Peyer's patch (tissue), 4 donors: ENCODE measurements around the gene RAC3. TPM values are rescaled to one million over a fixed set of nuclear protein-coding genes. Genes with fewer than 3 reads are reported as not detected.

Source experiments
- DNase-seq, 3 donors: peaks; one replicate each; pipeline ENCODE4 v3.0.0-alpha.2; 2017 to 2019
- H3K27ac ChIP-seq, 4 donors: fragments of 200-600 bp; sonication (generic); one replicate each; pipeline ENCODE4 v1.5.1; 2016 to 2019
- H3K27me3 ChIP-seq, 2 donors: fragments of 200-600 bp; sonication (generic); one replicate each; pipeline ENCODE4 v1.5.1; 2019
- H3K36me3 ChIP-seq, 3 donors: fragments of 200-600 bp; sonication (generic); one replicate each; pipeline ENCODE4 v1.5.1; 2016 to 2019
- H3K4me1 ChIP-seq, 4 donors: fragments of 200-600 bp; sonication (generic); one replicate each; pipeline ENCODE4 v1.5.1; 2016 to 2019
- H3K4me3 ChIP-seq, 4 donors: fragments of 200-600 bp; sonication (generic); 1 replicate in 3 of 4; 2 replicates in 1 of 4; pipeline ENCODE4 v1.5.1; 2016 to 2019; ENCODE audit warnings: mild to moderate bottlenecking in 1 of 4
- H3K9me3 ChIP-seq, 4 donors: fragments of 200-600 bp; sonication (generic); one replicate each; pipeline ENCODE4 v1.5.1; 2016 to 2019; ENCODE audit warnings: mild to moderate bottlenecking in 1 of 4
- CTCF ChIP-seq, 6 experiments: fragments of 450-650 bp in 4 of 6; fragments of 200-600 bp in 2 of 6; sonication (generic) in 1 of 6; IDR thresholded peaks; one replicate each; pipeline ENCODE4 v1.5.1; 2017 to 2019; ENCODE audit warnings: antibody characterized with exemption in 6 of 6, mild to moderate bottlenecking in 3 of 6, moderate library complexity in 1 of 6
- POLR2A ChIP-seq, 2 donors: fragments of 450-650 bp; IDR thresholded peaks; one replicate each; pipeline ENCODE4 v1.5.1; 2017; ENCODE audit warnings: antibody characterized with exemption in 2 of 2, mild to moderate bottlenecking in 2 of 2, moderate library complexity in 2 of 2
- total RNA-seq, 4 donors: library from RNA; depleted of rRNA; stranded (reverse); fragments of >200 nt; gene quantifications; one replicate each; pipeline ENCODE4 v1.1.0, GENCODE V29; 2016

Gene RAC3
- total RNA-seq, 4 donors from 2014 or later, result 4.6 to 20.6 (median 9.8) TPM

- H3K9me3 ChIP-seq, result no peaks in the 10 kb centered on the region
- H3K27ac ChIP-seq, result no peak overlapping the region
- H3K4me3 ChIP-seq, result no peak overlapping the region
- no peaks in the 10 kb centered on the region for H3K36me3 ChIP-seq
- no peaks in the 10 kb centered on the region for H3K27me3 ChIP-seq
- TF ChIP-seq POLR2A (IDR thresholded peaks at IDR 0.05), result no peak
- no peak for TF ChIP-seq CTCF (IDR thresholded peaks at IDR 0.05)
- DNase-seq, result no peak
- H3K4me1 ChIP-seq, result peaks cover 0 to 17% (median 12%) of the 10 kb centered on the region in 4 donors
These were observed 8.3 kb downstream of the RAC3 start for GRCh38 chr17:82039695-82040299.

GRCh38 chr17:82041144-82041814 is 9.8 kb downstream of the RAC3 start:
- no peak overlapping the region for H3K4me3 ChIP-seq

GRCh38 chr17:82042649-82043048 is 11.2 kb downstream of the RAC3 start:
- no peak for DNase-seq
- H3K27me3 ChIP-seq, result no peaks in the 10 kb centered on the region
- no peak overlapping the region for H3K27ac ChIP-seq
- no peak overlapping the region for H3K4me3 ChIP-seq
- H3K9me3 ChIP-seq, result no peaks in the 10 kb centered on the region
- H3K36me3 ChIP-seq, result peaks cover 0 to 5% (median 0%) of the 10 kb centered on the region in 3 donors
- TF ChIP-seq POLR2A (IDR thresholded peaks at IDR 0.05) (no peak), CTCF (IDR thresholded peaks at IDR 0.05) (no peak)
- peaks cover 0 to 3% (median 2%) of the 10 kb centered on the region in 4 donors for H3K4me1 ChIP-seq

More at GRCh38 chr17:82041144-82041814, 9.8 kb downstream of the RAC3 start:
- H3K27ac ChIP-seq, result no peak overlapping the region
- H3K27me3 ChIP-seq, result no peaks in the 10 kb centered on the region
- no peaks in the 10 kb centered on the region for H3K36me3 ChIP-seq
- TF ChIP-seq CTCF (IDR thresholded peaks at IDR 0.05), result no peak
- no peak for TF ChIP-seq POLR2A (IDR thresholded peaks at IDR 0.05)
- no peak for DNase-seq
- peaks cover 0 to 10% (median 9%) of the 10 kb centered on the region in 4 donors for H3K4me1 ChIP-seq
- no peaks in the 10 kb centered on the region for H3K9me3 ChIP-seq

GRCh38 chr17:82043507-82043906 is 12.0 kb downstream of the RAC3 start:
- Histone ChIP-seq H3K9me3 (no peaks in the 10 kb centered on the region), H3K27ac (no peak overlapping the region), H3K4me3 (no peak overlapping the region), H3K4me1 (no peaks in the 10 kb centered on the region), H3K36me3 (peaks cover 0 to 12% (median 0%) of the 10 kb centered on the region in 3 donors), H3K27me3 (no peaks in the 10 kb centered on the region)
- no peak for TF ChIP-seq CTCF (IDR thresholded peaks at IDR 0.05)
- no peak for TF ChIP-seq POLR2A (IDR thresholded peaks at IDR 0.05)
- DNase-seq, result no peak

GRCh38 chr17:82045936-82046484 is 14.5 kb downstream of the RAC3 start:
- H3K27ac ChIP-seq, result no peak overlapping the region
- no peak overlapping the region for H3K4me3 ChIP-seq
- DNase-seq, result no peak
- peaks cover 0 to 11% (median 8%) of the 10 kb centered on the region in 4 donors for H3K4me1 ChIP-seq
- TF ChIP-seq POLR2A (IDR thresholded peaks at IDR 0.05), result no peak
- TF ChIP-seq CTCF (IDR thresholded peaks at IDR 0.05), result no peak
- peaks cover 0 to 31% (median 0%) of the 10 kb centered on the region in 3 donors for H3K36me3 ChIP-seq
- no peaks in the 10 kb centered on the region for H3K9me3 ChIP-seq
- no peaks in the 10 kb centered on the region for H3K27me3 ChIP-seq
